A673 (cell line): ENCODE results near the gene BAIAP2.

Experiments
- EZH2 ChIP-seq: fragments of 200-600 bp; sonication (generic); IDR thresholded peaks from 2 replicates; pipeline ENCODE4 v1.6.1; 2017; ENCODE audit warnings: borderline replicate concordance, low read depth, mild to moderate bottlenecking, mixed read lengths, antibody characterized with exemption, low read length; ENCODE audit not compliant: poor library complexity, severe bottlenecking
- TF ChIP-seq, protein P1 (sequence below): fragments of 300-800, 200-600 bp; sonication (generic); conservative IDR thresholded peaks from 2 replicates; pipeline ENCODE4 v1.5.1; 2017; ENCODE audit warnings: low read depth, mild to moderate bottlenecking, antibody characterized with exemption, low read length, moderate library complexity, mixed read lengths

DNA sequence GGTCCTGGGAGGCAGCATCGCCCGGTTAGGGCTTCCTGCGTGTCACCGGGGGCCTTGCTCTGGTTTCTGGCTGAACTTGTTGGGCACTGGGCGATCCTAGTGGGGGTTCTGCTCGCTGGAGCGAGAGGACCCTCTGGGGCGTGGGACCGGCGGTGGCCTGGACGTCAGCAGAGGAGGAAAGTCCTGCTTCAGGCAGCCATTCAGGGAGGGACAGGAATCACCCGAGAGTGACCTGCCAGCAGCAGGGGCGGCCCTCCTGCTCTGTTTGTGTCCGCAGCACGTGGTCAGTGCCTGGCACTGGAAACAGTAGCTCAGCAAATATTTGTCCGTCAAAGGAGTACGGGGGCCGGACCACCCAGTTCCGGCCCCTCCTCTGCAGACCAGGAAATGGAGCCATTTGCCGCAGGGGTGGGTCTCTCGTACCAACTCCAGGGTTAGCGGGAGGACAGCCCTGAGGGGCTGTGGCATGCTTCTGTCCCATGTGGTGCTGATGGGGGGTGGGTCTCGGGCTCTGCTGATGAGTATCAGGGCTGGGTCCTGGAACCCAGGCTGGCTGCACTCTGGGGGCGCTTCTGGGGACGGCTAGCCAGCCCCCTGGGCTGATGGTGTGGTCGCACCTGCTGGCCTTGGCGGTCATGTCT is 48.3 kb downstream of the BAIAP2 start:
- TF ChIP-seq, protein P1, sequence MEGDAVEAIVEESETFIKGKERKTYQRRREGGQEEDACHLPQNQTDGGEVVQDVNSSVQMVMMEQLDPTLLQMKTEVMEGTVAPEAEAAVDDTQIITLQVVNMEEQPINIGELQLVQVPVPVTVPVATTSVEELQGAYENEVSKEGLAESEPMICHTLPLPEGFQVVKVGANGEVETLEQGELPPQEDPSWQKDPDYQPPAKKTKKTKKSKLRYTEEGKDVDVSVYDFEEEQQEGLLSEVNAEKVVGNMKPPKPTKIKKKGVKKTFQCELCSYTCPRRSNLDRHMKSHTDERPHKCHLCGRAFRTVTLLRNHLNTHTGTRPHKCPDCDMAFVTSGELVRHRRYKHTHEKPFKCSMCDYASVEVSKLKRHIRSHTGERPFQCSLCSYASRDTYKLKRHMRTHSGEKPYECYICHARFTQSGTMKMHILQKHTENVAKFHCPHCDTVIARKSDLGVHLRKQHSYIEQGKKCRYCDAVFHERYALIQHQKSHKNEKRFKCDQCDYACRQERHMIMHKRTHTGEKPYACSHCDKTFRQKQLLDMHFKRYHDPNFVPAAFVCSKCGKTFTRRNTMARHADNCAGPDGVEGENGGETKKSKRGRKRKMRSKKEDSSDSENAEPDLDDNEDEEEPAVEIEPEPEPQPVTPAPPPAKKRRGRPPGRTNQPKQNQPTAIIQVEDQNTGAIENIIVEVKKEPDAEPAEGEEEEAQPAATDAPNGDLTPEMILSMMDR = no peak
- no peak for TF ChIP-seq EZH2
